Stimulated activated CD8-positive, alpha-beta memory T cell treated with anti-CD3 and anti-CD28 coated beads, Interleukin-2, amount 100 ng/mL, for 1 hour (primary cell): ENCODE measurements around the gene GPD2.
"Not testable (repeated sequence)": the region's sequence is repeated elsewhere in the genome, so short reads cannot be mapped to it uniquely, and the experiment has no call there.

Source experiments
- DNase-seq, 2 donors: peaks; one replicate each; pipeline ENCODE4 v3.0.0-alpha.2; 2020; ENCODE audit warnings: low read depth in 2 of 2

GPD2 gene

DNA sequence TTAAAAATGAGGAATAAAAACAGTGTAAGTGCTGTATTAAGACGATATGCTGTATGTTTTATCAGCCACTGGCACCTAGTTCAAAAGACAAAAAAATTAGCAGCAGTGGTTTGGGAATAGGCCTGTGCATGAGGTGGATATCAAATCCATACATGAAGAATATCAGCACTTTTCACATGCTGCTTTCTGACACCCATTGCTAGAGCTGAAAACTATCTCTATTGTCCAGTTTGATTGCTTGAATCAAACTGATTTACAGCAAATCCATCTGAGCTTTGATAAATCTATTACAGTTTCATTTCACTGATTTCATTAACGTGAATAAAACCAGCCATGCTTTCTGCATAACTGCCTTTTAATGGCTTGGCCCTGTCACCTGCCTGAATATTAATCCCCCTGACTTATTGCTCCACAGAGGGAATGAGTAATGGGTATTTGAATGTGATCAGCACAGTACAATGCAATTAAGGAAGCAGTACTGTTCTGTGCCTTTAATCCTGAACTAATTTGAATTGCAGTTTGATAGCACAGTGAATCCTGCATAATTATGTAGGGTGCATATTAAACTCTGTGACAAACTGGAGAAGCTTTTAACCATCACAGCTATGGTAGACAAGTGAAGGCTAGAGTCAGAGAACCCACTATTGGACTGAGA, 154.0 kb downstream of the GPD2 start:
- no peak for DNase-seq

GRCh38 chr2:156592809-156593593, 156.8 kb downstream of the GPD2 start:
- no peak for DNase-seq

- DNase-seq: no peak
Observed at GRCh38 chr2:156593594-156593921, 157.4 kb downstream of the GPD2 start.

- DNase-seq: no peak
Observed at GRCh38 chr2:156598563-156598962, 162.4 kb downstream of the GPD2 start.

DNA sequence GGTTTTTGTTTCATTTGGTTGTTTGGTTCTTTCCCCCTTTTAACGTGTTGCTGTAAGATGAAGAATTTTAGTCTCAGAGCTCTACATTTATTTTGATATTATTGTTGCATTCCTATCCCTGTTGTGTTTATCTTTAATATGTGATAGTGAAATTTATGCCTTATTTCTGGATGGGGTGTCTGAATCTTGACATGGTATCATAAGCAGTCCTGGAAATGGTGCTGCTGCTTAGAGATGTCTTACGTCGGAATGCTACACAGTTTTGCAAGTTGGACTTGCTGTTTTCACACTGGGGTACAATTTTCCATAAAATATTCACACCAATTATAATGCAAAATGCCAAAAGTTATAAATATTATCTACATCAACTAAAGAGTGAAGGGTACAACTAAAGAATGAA, 164.0 kb downstream of the GPD2 start:
- no peak for DNase-seq

GRCh38 chr2:156601855-156602551, 165.8 kb downstream of the GPD2 start:
- no peak for DNase-seq

DNA sequence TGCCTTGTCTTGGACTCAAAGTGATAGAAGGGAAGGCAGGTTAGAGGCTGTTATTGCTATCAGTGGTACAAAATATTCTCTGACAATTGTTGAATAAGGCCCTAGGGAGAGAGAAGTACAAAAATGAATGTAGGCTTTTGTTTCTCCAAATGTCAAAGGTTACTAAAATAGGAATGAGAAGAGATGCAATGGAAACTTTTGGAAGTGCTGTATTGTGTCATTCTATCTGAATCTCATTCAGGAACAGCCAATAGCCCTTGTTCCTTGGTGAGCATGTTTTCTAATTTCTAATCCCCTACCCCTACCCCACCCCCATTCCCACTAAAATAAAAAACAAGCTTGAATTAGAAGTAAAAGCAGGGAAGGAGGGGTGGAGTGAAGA, 166.4 kb downstream of the GPD2 start:
- no peak for DNase-seq

DNA sequence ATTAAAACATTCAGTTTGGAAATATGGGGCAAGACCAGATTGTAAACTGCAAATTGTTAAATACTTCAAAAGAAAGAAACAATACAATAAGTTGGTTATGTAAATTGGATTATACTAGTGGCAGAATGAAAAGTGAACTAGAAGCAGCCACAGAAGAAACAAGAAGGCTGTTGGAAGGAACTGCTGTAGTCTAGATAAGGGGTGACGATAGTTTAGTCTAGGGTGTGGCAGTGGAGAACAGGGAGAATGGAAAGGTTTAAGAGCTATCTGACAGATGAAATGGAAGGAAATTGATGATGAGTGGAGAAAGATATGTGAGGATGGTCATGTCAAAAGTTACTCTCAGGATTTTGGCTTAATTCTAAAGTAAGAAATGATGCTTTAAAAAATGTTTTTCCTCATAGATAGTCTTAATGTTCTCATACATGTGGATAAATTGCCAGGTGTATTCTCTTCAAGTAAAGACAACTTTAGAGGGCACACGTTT, 179.7 kb downstream of the GPD2 start:
- DNase-seq: no peak

DNA sequence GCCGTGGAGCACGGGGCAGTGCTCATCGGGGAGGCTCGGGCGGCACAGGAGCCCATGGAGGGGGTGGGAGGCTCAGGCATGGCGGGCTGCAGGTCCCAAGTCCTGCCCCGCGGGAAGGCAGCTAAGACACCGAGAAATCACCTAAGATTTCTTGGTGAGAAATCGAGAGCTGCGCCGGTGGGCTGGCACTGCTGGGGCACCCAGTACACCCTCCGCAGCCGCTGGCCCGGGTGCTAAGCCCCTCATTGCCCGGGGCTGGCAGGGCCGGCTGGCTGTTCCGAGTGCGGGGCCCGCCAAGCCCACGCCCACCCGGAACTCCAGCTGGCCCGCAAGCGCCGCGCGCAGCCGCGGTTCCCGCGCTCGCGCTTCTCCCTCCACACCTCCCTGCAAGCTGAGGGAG, 181.9 kb downstream of the GPD2 start:
- DNase-seq: not testable (repeated sequence)

GRCh38 chr2:156619021-156619539, 182.9 kb downstream of the GPD2 start:
- no peak for DNase-seq

DNA sequence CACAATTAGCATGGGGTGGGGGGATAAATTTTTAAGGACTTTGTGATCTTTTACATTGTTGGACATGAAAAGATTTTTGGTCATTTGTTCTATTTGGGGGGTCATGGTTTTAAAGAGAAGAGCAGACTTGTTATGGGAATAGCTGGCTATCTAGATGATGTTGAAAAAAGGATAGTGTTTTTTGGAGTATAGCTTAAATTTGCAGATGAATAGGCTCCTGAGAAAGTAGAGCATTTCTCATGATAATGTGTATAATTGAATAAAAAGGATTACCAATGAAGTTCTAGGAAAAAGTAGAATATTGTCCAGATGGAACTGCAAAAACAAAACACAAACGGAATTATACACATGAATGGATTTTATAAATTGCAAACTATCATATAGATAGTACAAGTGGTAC, 186.3 kb downstream of the GPD2 start:
- DNase-seq: no peak

DNA sequence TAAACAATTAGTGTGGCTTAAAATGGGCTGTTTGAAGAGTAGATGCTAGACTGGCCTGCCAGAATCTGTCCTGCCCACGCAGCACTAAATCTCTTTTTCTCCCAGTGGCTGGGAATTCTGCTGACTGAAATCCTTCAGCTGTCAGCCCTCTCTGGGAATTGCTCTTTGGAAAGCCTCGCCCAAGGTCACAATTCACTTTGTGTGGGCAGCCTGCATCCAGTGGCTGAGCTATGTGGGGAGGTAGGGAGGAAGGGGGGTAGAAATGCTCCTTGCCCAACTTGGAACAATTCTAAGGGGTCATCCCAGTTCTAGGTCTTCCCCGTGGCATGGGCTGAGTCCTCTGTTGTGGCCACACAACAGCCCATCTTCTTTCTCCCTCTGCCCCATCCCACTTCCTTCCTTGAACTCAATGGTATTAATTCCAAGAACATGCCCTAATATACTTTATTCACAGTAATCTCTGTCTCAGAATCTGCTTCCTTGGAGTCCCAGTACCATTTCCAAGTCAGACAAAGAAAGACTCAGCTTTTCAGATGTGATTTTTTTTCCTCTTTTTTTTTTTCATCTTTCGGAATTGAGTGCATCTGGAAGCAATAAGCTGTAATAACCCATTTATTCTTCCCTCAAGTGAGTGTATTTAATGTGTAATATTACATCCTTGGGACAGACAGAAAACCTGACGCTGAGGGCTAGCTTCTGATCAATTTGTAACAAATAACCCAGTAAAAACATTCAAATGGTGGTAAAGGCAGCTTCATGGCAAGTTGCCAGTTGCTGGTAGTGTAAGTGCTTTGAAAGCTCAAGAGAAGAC, 189.4 kb downstream of the GPD2 start:
- no peak for DNase-seq

DNA sequence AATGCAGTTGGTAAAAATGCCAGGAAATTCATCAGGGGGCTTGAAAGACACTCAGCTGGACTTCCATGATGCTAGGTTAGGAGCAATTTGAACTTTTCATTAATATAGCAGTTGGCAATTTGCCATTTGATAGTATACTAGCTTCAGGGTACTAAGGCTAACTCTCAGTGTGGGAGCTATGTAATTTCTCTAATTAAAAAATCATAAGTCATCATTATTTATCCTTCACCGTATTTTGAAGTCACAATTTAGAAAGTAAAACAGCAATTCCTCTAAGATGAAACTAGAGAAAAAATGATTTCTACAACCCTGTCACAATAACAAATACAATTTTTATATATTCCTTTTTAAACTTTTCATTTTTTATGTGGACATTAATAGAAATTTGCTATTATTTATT, 190.8 kb downstream of the GPD2 start:
- no peak for DNase-seq

DNA sequence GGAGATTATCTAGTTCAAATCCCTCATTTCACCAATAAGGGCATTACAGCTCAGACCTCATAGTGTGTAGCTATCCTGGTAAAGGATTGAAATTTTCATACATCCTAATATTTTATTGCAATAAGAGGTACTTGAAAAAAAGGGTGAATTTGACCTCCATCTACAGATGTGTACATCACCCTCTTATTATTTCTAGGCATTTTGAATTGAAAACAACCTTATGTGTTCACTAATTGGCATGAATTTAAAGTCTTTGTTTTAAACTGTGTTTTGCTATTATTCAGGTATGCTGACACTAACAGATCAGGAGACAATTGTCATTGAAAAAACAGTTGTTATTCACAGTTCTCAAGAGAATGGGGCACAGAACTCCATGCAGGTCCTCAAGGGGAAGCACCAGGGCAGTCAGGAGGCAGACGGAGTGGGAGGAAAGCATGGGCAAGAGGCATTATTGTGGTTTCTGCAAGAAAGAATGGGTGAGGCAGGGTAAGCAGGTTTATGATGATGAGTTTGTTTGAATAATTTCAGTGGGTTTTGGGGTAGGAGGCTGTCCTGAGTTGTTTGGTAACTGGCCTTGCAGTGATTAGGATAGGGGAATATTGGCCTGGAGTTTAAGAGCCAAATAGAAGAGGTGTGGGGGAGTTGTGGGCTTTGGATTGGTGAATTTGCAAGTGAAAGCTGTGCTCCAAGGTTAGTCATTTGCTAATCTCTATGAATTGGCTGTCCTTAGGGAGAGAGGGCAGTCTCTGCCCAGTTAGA, 194.6 kb downstream of the GPD2 start:
- DNase-seq: no peak

DNA sequence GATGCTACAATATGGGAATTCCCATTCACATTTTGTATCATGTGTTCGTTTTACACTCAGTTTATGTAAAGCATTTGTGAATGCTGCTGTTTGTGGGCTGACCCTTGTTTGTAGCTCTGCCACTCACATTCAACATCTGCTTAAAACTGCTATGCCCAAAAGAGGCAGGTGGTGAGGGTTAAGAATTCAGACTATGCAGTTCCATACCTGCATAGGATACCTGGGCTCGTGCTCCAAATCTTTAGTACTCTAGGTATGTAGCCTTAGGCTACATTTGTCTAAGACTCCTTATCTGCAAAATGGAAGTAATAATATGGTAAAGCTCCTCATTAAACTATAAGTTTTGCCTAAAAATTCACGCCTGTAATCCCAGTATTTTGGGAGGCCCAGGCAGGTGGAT, 199.5 kb downstream of the GPD2 start:
- no peak for DNase-seq
